Midbrain (tissue), 1 donor: ENCODE data around the gene LCE1E.

Experiments
- DNase-seq: peaks from one replicate; lab custom pipeline; 2025; lab: John Stamatoyannopoulos, UW

The LCE1E gene

DNA sequence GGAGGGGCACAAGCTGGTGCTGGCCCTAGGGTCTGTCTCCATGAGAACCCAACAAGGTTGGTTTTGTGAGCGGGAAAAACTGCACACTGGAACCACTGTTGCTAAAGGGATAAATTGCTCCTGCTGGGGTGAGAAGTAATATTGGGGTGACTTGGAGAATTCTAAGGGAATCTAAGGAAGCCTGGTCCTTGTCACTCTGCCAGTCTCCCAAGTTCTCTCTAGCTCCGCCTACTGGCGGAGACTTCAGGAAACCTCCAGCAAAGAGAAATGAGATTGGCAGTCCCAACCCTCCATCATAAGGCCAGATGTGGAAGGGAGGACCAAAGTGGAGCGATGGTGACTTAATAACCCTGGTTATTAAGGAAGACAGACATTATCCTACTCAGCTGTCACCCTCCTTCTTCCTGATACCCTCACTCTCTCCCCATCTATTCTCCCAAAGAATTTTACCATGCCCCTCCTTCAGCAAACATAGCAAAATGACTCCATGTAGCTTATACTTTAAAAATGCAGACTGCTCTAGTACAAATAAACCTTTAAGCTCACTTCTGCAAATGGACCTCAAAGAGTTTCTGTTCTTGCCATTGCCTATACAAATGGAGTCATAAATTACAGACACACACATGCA lies 8.4 kb upstream of the LCE1E start:
- no peak for DNase-seq

DNA sequence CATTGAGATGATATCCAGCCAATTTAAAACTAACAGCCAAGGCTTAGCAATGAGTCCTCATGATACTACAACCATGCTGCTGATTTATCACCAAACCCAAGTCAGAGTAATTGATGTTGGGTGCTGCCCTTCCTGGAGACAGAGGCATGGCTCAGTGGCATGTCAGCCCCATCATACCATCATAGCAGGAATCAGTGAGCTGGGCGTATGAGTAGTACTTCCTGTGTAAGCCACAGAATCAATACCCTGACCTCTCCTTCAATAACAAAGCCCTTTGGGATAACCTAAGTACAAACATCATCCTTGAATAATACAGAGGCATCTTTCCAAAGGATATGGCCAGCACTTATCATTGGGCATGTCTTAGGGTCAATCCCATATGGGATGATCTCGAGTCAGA lies 3.0 kb upstream of the LCE1E start:
- no peak for DNase-seq

DNA sequence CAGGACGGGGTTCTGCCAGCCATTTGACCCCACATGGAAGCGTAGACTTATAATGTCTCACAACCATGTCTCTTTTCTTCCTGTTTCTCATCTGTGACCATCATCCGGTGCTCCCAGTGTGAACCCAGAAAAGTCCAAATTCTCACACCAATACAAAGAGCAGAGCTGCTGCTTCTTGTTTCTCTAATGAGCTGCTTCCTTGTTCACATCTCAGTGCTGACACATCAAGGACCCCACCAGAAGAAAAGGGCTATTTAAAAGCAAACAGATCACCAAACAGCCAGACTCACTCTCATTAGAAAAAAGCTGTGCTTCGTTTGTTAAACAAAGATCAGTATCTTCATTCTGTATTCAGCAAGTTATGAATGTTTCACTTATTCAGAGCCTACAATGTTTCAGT lies 9.6 kb downstream of the LCE1E start:
- DNase-seq: no peak

DNA sequence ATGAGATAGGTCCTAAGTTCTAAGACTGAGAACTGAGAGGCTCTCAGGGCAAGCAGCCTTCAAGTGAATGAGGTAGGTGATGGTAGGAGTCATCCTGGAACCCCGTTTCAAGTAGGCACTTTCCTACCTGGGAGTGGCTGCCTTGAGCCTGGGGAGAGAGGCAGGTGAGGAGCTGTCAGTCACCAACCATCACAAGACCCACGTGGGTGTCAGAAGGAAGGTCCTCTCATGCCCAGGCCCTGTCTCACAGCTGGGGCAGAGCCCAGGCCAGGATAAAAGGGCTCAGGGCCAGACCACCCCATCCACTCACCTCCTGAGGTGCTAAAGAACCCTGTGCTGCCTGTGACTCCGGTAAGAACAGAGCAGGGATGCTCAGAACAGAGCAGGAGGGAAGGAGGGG lies 10.4 kb downstream of the LCE1E start, which contains the start of gene LCE1D:
Gene LCE1D (plus strand): TSS at position 301 of the 400 bp plus-strand sequence. CDS start 1,074 bp downstream, outside the sequence.
- no peak for DNase-seq

DNA sequence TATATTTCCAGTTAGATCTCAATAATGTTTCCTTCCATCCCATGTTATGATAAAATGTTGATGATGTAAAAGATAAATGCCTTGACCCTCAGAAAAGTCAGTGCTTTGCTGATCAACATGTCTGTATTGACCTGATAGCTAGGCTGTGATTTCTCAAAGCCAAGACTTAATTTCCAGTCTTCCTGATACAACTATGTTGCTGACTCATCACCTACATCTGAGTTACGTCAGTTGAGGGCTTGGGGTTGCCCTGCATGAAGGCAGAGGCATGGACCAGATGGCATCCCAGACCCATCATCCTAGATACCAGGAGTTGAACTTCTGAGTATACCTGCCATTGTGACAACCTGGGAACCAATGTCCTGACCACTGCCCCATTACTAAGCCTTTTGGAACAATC lies 15.3 kb downstream of the LCE1E start:
- no peak for DNase-seq

DNA sequence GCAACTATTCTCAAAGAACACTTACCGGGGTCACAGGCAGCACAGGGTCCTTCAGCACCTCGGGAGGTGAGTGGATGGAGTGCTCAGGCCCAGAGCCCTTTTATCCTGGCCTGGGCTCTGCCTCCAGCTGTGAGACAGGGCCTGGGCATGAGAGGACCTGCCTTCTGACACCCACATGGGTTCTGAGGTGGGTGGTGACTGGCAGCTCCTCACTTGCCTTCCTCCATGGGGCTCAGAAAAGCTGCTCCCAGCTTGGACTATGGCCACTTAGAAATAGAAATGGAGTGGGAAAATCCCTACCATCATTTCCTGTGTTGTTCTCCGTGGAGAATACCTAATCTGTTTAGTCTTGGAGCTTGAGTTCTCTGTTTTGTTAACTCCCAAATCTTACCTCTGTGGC lies 20.5 kb downstream of the LCE1E start, which contains the start of gene LCE1C:
Gene LCE1C (minus strand): TSS at position 76 of the 400 bp plus-strand sequence. CDS start 1,173 bp downstream, outside the sequence.
- DNase-seq: no peak

DNA sequence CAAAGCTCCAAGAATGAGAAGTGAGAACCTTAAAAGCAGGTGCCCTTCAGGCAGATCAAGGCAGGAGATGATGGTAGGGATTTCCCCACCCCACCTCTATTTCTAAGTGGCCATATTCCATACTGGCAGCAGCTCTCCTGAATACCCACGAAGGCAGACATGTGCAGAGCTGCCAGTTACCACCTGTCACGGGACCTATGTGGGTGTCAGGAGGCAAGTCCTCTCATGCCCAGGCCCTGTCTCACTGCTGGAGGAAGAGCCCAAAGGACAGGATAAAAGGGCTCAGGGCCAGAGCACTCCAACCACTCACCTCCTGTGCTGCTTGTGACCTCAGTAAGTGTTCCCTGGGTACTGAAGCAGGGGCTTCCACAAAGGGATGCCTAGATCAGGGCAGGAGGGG lies 25.0 kb downstream of the LCE1E start:
- no peak for DNase-seq

DNA sequence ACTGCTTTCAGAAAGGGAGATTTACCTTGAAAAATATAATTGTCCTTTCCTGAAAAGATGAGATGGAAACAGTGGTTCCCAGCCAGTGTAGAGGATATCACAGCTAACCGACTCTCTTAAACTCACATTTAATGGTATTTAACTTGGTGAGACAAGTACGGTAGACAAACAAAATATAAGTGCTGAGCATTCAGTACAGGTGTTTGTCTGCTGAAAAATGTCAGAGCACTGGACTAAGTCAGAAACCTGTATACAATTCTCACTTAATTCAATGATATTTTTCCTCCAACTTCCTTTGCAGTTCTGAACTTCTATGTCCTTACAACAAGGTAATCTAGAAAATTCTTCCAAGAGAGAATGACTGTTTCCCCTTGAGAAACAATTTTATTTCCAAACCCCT lies 25.6 kb downstream of the LCE1E start, which contains the start of gene LCE1B:
Gene LCE1B (plus strand): TSS at position 301 of the 400 bp plus-strand sequence. CDS start 476 bp downstream, outside the sequence.
- no peak for DNase-seq

DNA sequence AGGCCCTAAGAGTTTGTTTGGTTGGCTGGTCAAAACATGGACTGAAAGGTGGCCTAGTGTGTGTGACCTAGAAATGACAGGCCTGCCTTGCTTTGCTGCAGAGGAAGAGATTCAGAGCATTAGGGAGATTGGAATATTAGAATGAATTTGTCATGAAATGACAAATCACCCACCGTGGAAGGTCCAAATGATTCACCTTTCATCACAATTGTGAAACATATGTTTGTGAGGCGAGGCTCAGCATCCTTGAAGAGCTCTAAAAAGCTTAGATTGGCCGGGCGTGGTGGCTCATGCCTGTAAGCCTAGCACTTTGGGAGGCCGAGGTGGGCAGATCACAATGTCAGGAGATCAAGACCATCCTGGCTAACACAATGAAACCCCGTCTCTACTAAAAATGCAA lies 31.3 kb downstream of the LCE1E start:
- DNase-seq: no peak

DNA sequence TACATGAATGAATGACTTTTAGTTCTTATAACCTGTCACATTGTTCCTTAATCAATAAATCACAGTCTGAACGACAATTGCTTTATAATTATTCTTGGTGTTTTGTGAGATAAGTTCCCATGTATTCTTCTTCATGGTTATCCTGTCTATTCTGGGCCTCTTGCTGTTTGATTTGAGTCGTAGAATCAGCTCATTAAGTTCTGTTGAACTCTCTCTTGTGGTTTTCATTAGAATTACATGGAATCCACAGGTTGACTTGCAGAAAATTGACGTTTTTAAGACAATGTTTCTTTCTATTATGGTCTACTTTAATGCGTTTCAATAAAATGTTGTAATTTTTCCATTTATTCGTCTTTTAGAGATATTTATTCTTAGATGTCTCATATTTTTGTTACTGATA lies 37.2 kb downstream of the LCE1E start:
- DNase-seq: no peak

DNA sequence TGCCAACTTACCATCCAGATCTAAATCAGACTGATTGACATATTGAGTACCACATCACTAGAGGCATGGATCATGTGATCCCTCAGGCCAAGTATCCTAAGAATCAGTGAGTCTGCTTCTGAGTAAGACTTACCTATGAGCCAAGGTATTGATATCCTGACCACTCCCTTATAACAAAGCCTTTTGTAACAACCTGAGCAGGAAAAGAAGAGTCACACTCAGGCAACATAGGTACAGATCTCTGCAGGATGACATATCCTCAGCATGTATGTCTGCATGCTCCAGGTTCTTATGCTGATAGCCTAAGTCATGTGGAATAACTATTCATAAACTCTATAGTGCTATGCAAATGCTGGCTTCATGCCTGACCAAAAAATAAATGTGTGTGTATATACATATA lies 38.9 kb downstream of the LCE1E start:
- DNase-seq: no peak

DNA sequence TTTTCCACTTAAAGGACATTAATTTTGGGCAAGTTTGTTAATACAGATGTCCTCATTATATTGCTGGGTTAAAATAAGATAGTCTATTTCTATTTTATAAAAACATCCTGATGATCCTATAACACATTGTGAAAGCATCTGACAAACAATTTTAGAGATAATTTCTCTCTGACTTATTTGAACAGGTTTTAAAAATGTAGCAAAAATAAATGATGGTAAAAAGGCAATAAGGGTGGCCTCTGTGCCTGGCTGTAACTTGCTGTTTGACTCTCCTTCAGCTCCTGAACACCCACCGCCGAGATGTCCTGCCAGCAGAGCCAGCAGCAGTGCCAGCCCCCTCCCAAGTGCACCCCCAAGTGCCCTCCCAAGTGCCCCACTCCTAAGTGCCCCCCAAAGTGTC lies 41.1 kb downstream of the LCE1E start, which contains the start of gene LCE1A:
Gene LCE1A (plus strand): TSS at position 301 of the 400 bp plus-strand sequence. CDS start 0 bp downstream, at position 301.
- DNase-seq: no peak

DNA sequence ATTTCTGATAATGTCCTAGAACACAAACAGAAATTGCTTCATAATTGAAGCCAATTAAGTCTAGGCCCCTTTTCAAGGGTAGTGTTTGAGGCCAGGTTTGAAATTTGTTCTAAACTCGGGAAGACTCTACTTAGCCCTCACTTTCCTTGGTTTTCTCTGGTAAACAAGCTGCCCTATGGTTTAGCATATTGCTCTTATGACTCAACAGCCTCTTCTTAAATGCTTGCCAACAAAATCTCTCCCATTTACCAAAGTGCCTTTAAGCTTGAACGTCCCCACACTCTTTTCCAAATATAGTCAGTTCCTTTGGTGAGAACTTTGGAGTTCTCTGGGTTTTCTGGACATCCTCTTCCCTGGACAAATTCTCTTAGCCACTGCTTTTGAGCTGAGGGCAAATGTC lies 50.8 kb downstream of the LCE1E start:
- DNase-seq: no peak
